VCaP (cell line): ENCODE results near the gene ECE2.

Experiments used
- H3K27ac ChIP-seq: fragments of 450-650 bp; 2 replicates; pipeline ENCODE4 v1.5.1; 2017
- TF ChIP-seq, protein P1 (sequence below): fragments of 450-650 bp; conservative IDR thresholded peaks from 2 replicates; pipeline ENCODE4 v1.5.1; 2017; ENCODE audit warnings: mild to moderate bottlenecking, moderate library complexity

The ECE2 gene

DNA sequence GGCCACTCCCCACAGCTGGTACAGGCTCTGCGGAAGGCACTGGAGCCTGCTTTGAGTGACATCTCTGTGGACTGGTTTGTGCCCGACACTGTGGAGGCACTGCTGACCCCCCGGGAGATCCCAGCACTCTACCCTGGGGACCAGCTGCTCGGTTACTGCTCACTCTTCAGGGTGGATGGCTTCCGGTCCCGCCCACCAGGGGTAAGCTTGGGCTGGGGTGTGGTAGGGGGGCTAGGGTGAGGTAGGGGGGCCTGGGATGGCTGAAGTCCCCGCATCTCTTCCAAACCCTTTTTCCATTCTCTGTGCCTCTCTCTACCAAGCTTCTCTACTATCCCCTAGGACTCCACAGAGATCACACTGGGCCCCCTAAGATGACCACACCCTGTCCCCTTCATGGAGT, 38.6 kb upstream of the ECE2 start:
- TF ChIP-seq, protein P1, sequence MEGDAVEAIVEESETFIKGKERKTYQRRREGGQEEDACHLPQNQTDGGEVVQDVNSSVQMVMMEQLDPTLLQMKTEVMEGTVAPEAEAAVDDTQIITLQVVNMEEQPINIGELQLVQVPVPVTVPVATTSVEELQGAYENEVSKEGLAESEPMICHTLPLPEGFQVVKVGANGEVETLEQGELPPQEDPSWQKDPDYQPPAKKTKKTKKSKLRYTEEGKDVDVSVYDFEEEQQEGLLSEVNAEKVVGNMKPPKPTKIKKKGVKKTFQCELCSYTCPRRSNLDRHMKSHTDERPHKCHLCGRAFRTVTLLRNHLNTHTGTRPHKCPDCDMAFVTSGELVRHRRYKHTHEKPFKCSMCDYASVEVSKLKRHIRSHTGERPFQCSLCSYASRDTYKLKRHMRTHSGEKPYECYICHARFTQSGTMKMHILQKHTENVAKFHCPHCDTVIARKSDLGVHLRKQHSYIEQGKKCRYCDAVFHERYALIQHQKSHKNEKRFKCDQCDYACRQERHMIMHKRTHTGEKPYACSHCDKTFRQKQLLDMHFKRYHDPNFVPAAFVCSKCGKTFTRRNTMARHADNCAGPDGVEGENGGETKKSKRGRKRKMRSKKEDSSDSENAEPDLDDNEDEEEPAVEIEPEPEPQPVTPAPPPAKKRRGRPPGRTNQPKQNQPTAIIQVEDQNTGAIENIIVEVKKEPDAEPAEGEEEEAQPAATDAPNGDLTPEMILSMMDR = no peak
- no peak overlapping the region for H3K27ac ChIP-seq

DNA sequence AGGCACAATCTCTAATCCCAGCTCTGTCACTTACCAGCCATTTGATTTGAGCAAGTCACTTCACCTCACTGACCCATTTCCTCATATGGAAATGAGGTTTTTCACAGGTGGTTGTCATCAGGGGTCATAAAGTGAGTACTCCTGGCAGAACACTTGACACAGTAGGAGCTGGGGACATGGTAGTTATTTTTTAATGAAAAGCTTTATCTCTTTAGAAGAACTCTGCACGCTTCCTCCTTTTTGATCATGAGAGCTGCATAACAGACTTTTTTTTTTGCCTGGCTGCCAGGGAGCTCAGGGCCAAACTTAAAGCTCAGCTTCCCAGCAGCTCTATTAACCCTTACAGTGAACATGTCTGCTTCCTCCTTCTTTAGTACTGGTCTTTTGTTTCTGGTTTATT, 38.0 kb upstream of the ECE2 start:
- no peak overlapping the region for H3K27ac ChIP-seq
- TF ChIP-seq, protein P1 = no peak

DNA sequence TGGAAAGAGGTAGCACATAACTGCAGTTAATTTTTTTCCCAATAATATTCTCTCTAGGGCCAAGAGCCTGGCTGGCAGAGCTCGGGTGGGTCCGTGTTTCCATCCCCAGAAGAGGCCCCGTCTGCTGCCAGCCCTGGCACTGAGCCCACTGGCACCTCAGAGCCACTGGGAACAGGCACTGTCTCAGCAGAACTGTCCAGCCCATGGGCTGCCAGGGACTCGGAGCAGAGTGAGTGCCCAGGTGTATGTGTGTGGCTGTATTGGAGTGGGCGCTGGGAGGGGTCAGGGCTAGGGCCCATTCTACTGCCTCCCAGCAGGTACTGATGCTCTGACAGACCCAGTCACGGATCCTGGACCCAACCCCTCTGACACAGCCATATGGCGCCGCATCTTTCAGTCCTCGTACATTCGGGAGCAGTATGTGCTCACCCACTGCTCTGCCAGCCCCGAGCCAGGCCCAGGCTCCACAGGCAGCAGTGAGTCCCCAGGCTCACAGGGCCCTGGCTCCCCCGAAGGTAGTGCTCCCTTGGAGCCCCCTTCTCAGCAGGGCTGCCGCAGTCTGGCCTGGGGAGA, 37.5 kb upstream of the ECE2 start:
- TF ChIP-seq, protein P1 = no peak
- H3K27ac ChIP-seq = no peak overlapping the region

GRCh38 chr3:184239221-184239620, 36.6 kb upstream of the ECE2 start:
- no peak overlapping the region for H3K27ac ChIP-seq
- TF ChIP-seq, protein P1 = no peak

DNA sequence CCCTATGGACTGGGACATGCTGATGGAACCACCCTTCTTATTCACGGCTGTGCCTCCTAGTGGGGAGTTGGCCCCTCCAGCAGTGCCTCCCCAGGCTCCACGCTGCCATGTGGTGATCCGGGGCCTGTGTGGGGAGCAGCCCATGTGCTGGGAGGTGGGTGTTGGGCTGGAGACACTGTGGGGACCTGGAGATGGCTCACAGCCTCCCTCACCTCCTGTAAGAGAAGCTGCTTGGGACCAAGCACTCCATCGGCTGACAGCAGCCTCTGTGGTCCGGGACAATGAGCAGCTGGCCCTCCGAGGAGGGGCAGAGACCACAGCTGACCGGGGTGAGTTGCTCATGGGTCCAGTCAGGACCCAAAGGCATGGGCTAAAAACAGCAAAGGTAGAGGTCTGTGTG, 36.1 kb upstream of the ECE2 start:
- TF ChIP-seq, protein P1 = no peak
- no peak overlapping the region for H3K27ac ChIP-seq

- TF ChIP-seq, protein P1 = no peak
- H3K27ac ChIP-seq = peak overlapping the region; percentile 64
Measured at GRCh38 chr3:184240384-184241140, 35.3 kb upstream of the ECE2 start.

GRCh38 chr3:184241141-184241446, 34.7 kb upstream of the ECE2 start:
- TF ChIP-seq, protein P1 = no peak
- peak overlapping the region; percentile 64 for H3K27ac ChIP-seq
